ENCODE data around the gene NR3C1.
"Not testable (repeated sequence)": the region's sequence is repeated elsewhere in the genome, so short reads cannot be mapped to it uniquely, and the experiment has no call there.

The NR3C1 gene

DNA sequence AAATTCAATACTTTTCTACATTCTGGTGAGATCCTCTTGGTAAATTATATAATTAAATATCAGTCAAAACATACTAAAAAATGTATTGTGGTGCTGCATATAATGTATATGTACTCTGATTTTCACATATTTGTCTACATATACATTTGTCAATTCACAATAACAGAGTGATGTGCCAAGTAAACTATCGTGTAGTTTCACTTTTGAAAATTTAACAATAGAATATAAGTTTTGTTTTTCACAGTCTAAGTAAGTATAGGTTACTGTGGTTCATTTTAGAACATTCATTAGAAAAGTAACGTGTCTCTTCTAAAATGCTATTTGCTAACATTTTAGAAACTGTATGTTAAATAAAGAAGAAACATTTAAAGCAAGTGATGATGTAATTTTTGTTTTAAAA is 73.6 kb downstream of the NR3C1 start:
- DNase-seq = no peak

DNA sequence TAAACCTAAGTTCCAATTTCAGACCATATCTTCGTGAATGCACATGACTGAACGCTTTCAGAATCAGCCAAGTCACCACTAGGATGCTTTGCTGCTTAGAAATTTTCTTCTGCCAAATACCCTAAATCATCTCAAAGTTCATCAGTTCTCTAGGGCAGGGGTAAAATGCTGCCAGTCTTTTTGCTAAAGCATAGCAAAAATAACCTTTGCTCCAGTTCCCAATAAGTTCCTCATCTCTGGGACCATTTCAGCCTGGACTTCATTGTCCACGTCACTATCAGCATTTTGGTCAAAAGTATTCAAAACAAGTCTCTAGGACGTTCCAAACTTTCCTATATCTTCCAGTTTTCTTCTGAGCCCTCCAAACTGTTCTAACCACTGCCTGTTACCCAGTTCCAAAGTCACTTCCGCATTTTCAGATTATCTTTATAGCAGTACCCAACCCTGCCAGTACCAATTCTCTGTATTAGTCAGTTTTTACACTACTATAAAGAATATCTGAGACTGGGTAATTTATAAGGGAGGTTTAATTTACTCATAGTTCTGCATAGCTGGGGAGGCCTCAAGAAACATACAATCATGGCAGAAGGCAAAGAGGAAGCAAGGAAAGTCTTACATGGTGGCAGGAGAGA is 74.8 kb downstream of the NR3C1 start:
- no peak for DNase-seq

DNA sequence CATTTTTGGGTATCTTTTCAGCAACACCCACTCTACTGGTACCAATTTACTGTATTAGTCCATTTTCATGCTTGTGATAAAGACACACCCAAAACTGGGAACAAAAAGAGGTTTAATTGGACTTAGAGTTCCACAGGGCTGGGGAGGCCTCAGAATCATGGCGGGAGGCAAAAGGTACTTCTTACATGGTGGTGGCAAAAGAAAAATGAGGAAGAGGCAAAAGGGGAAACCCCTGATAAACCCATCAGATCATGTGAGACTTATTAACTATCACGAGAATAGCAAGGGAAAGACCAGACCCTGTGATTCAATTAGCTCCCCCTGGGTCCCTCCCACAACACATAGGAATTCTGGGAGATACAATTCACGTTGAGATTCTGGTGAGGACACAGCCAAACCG is 78.4 kb downstream of the NR3C1 start:
- not testable (repeated sequence) for DNase-seq

DNA sequence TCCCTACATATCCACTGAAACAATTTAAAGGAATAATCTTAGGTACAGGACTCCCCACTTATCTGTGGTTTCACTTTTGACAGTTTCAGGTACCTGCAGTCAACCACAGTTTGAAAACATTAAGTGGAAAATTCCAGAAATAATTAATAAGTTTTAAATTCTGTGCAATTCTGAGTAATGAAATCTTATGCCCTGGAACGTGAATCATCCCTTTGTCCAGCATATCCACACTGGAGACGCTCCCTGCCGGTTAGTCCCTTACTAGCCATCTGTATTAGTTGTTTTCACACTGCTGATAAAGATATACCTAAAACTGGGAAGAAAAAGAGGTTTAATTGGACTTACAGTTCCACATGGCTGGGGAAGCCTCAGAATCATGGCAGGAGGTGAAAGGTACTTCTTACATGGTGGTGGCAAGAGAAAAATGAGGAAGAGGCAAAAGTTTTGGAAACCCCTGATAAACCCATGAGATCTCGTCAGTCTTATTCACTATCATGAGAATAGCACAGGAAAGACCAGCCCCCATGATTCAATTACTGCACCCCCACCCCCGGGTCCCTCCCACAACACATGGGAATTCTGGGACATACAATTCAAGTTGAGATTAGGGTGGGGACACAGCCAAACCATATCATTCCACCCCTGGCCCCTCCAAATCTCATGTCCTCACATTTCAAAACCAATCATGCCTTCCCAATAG is 80.4 kb downstream of the NR3C1 start:
- DNase-seq = not testable (repeated sequence)

DNA sequence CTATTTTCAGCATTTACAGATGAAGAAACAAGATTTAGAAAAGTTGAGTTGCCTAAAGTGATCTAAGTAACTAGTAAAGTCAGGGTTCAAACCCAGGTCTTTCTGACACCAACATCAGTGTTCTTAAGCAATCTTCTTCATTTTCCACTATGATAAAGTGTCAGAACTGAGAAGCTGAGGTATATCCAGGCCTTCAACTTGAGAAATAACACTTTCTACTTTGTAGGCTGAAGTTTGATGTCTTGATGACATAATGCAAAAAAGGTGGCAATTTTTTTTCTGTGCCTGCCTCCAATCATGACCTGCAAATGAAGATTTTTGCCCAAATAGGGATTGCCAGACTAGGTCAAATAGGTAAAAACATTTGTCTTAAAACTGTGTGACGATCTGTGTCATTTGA is 81.3 kb downstream of the NR3C1 start:
- DNase-seq = no peak

DNA sequence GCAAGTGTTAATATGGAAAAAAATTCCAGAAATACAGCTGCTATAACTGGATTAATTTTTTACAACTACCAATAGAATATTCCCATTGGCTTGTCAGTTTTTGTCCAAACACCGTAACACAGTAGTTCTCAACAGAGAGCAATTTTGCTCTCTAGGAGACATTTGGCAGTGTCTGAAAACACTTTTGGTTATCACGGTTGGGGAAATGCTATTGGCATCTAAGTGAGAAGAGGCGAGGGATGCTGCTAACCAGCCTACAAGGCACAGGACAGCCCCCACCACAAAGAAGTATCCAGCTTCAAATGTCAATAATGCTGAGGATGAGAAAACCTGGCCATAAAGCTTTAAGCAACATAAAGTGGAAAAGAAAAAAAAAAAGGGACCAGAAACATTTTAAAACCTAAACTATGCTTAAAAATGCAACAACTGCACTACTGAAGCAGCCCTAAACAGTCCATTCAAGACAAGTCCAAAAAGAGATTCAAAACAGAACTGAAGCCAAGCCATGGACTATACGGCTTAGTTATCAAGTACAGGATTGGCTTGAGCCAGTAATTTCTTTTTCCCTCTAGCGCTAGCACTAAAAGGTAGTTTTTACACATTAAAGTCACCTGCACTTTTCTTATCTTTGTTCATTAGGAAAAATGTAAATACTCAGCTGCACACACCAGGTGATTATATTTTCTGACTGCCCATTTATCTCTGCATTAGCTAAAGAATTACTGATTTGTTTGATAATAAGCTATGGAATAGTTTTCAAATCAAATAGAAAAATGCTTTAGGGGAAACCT is 83.9 kb downstream of the NR3C1 start:
- DNase-seq = no peak

DNA sequence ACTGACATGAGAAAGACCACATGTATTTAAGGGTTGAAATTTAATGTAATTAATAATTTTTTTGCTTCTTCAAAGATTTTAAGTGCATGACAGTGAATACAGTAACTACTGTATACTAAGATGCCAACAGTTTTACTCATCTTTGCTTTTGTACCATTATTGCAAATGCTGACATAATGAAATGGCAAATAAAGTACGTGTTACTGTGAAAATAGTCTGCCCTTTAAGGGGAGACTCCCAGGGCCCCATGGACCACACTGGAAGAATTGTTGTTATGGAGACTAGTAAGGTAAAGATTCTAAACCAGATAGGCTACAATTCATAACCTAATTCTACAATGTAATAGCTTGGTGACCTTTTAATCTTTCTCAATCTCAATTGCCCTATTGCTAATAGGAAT is 84.7 kb downstream of the NR3C1 start:
- no peak for DNase-seq

DNA sequence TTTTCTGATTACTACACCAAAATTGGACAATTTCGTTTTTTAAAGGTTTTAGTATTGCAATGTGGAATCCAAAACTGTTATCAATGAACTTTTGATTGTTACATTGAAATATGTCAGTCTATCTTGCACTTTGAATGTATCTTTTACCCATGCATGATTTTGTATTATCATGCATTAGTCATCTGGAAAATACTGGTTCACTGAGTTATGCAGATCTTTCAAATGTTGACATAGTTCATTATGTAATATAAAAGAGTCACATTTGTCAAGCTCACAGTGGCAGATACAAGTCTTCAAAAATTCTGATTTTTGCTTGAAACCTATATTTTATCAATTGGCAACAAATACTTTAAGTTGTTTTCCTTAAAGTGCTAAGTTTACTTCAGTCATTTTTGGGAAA is 85.2 kb downstream of the NR3C1 start:
- DNase-seq = no peak

DNA sequence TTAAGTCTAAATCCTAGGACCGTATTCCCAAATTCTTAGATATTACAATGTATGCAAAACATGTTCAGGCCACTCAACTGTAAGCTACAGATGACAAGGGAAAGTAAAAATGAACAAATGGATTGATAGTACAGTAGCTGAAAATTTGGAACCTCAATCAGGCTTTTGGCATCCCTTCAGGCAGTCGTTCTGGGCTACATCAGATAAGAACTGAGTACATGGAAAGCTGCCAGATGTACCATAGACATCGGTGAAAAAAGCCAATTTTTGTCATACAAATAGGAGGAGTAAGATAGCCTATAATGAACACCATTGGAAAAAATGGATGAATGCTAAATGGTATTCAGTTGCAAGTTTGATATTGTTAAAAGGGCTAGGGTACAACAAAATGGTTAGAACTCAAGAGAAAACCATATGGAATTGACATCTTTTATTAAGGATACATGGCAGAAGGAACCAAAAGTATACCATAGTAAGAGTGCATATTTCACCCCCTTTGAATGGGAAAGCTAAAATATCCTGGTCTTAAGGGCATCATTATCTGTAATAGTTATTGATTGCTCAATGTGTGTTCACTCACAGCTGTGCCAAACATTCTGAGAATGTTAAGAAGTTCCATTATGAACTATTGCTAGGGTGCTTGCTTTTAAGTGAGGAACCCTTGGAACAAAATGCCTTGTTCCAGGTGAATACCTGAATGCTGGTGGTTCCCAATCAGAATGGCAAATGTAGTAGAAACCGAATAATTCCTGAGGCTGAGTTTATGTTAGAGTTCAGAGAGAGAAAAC is 86.4 kb downstream of the NR3C1 start:
- peak; percentile 90 for DNase-seq

DNA sequence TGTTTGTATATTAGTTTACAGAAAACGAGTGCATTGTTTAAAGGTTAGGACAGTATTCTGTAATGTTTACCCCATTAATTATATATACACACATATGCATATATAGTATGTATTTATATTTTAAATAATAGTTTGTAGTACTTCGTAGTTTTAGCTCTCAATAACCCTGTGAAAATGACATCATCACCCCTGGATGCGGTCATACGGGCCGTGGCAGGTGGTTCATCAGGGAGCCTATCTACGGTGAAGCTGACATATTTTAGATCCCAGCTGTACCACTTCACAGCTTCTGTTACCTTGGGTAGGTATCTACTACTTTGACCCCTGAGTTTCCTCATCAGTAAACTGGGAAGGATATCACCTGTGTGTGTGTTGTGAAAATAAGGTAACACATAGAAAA is 87.1 kb downstream of the NR3C1 start:
- DNase-seq = no peak

DNA sequence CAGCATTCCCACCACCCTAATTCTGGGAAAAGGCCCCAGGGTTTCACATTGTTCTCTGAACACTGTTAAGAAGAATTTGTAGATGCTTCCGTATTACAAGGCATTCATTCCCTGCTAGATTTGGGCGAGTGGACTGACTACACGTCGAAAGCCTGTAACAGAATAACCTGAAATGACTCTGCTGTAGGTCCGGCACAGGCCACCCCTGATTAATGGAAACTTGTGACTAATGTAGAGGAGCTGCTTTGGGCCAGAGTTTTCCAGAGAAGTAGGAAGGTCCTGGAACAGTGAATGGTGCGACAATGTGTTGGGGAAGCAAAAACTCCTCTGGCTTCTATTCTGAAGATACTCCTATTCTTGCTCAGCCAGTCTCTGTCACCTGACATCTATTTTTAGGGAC is 87.6 kb downstream of the NR3C1 start:
- DNase-seq = no peak

DNA sequence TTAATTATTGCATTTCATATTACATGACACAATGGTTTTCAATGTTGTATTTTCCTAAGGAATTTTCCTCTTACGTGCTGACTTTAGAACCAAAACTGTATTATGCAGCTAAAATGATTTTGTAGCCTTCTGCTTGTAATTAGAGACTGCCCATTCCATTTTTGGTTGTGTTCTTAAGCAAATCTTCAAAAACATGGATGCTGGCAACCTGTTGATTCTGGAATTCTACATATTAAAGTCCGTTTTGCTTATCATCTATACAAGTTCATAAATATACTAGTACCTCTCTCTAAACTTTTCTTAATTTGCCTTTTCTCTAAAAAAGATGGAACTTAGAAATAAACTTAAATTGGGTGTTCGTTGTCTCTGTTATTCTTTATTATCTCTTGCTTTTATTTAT is 88.3 kb downstream of the NR3C1 start:
- DNase-seq = no peak

DNA sequence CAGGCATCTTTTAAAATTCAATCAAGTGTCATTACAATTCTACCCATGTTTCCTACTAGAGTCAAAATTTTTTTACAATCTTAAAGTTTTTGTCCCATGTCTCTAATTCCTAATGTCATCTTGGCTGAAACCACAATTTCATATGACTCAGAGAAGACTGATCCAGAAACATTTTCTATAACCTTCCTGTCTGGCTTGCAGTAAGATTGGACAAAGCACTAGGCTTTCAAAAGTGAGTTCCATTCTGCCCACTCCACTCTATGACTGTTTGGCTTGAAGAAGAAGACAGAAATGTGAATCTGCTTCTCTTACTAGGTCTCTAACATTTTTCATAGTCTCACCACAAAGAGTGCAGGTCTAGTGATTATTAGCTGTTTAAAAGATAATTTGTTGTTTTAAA is 88.8 kb downstream of the NR3C1 start:
- DNase-seq = no peak

DNA sequence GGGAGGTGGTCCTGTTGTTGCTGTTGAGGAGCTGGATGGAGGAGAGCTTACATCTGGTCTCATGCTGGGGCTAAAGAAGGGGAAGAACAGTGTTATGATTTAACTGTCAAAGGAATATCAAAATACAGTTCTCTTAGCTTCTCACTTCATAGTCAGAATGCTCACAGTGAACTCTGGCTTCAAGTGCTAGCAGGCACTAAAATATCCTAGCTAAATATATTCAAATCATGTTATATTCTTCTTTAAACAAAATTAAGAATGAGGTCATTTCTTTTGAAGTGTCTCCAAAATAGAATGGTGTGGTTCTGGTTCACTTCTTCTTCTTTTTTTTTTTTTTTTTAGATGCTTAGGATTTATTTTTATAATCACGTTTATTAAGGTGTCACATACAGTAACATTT is 89.4 kb downstream of the NR3C1 start:
- no peak for DNase-seq

DNA sequence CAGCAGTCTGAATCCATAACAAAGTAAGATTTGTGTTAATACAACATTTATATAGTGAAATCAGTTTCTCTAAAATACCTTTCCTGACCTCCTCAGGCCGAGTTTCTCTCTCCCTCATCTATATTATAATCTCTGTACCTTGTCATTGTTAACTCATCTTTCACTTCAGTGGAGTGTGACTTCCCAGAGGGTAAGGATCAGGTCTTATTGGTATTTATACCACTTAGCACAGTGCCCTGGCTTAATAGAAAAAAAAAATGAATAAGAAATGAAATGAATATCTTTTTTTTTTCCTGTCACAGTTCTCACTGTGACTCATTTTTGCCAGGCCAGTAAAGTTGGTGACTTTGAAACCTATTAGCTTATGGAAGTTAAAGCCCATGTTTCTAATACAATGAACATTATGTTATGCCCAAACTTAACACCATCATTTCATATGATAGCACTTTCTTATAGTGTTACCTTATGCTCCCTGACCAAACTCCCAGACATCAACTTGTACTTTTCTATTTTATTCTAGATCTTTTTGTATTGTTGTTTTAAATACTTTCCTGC is 90.1 kb downstream of the NR3C1 start:
- no peak for DNase-seq

DNA sequence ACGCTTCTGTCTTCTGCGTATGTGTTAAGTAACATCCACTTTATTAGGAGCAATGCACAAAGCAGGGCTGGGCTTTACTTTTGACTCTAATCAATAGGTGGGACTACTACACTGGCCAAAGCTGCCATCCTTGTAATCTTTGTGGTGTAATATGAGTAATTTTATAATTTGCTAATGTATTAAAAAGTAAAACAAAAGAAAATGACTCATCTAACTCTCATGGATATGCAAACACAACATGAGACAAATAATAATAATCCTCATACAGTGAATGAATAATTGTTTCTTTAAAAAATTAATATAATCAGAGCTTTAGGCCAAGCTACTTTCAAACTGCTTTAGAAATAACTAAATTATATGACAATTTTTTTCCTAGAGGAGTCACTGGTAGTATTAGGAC is 90.7 kb downstream of the NR3C1 start:
- no peak for DNase-seq

DNA sequence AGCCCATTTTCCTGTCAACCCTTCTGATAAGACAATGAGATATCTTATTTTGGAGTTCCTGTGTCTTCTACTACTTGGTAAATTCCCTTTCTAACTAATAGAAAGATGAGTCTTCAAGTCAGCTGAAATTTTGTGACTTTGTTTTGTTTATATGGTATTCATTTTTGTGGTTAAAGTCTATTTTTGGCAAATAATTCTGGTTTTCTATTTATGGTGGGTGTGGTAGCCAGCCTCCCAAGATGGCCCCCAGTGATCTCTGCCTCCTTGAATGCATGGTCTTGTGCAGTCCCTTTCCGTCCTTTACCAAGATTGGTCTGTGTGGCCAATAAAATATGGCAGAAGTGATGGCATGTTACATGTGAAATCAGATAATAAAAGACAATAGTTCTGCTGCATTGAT is 91.5 kb downstream of the NR3C1 start:
- no peak for DNase-seq

DNA sequence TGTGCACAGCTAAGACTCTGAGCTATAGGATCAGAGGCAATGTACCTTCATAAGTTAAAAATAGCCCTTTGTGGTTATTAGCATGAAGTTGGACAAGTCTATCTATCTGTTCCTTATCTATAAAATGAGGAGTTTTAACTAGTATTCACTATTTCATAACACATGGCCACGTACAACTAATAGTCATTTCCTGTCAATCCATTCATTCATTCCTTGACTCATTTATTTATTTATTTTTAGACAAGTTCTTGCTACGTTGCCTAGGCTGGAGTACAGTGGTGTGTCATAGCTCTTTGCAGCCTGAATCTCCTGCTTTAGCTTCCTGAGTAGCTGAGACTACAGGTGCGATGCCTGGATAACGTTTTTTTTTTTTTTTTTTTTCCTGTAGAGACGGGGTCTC is 92.1 kb downstream of the NR3C1 start:
- DNase-seq = no peak

DNA sequence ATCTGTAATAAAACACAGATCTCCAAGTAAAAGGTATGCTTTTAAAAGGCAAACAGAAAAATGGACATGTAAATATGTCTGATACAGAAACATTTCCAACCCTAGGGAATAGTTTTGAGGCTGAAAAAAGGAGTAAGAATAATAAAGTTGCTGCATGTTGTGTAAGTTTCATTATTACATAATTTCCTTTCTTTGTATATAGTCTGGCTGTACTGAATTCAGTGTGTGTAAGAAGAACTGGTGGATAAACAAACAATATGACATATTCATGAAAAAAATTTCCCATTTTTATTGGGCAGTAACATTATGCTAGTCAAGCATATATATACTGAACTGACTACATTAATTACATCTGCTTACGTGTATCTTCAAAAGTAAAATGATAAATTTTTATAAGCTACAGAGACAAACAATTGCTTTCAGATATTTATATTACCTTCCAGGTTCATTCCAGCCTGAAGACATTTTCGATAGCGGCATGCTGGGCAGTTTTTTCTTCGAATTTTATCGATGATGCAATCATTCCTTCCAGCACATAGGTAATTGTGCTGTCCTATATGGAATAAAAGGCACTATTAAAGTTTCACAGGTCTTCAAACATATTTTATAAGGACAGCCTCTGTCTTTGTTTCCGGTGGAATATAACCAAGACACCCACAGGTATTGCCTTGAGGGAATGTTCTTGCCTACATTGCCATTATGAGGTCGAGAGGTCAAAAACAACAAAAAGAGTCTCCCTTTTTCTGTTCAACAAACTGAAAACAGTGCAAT is 93.6 kb downstream of the NR3C1 start:
- DNase-seq = no peak

DNA sequence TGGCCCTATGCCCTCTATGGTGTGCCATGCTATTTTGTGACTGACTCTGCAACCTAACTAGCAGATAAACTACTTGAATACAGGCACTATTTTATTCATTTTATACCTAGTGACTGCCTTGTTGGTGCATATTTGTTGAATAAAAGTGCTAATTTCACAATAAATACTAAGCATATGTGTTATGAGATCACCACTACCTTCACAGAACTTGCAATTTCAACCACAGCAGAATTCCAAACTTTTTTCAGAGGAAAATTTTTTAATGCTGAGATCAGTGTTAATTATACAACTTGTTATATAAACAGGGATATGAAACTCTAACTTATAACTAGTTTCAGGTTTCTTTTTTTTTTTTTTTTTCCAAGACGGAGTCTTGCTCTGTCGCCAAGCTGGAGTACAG is 94.8 kb downstream of the NR3C1 start:
- no peak for DNase-seq

DNA sequence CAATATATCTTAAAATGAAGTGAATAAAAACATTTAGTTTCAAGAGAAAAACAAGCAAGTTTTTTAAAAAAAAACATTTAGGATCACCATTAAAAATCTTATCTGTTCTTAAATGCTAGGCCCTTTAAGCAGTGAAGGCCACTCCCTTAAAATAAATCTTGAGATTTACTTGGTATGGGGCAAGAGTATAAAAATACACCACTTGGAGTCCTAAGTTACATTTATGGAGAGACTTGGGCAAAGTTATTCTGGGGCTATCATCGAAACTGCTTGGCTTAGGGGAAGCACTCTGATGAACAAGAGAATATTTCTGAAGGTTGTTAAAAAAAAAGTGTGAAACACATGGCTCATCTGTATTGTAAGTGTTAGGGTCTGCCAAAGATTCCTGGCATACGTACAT is 97.4 kb downstream of the NR3C1 start:
- no peak for DNase-seq

DNA sequence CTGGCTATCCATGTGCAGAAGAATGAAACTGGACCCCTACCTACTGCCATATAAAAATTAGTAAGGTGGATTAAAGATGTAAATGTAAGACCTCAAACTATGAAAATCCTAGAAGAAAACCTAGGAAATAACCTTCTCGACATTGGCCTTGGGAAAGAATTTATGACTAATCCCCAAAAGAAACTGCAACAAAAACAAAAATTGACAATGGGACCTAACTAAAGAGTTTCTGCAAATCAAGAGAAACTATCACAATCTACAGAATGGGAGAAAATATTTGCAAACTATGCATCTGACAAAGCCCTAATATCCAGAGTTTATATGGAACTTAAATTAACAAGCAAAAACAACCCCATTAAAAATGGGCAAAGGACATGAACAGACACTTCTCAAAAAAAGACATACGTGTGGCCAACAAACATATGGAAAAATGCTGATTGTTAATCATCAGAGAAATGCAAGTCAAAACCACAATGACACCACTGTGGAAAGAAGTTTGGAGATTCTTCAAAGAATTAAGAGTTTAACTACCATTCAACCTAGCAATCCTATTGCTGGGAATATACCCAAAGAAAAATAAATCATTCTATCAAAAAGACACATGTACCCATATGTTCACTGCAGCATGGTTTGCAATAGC is 98.5 kb downstream of the NR3C1 start:
- no peak for DNase-seq
